Stimulated activated CD8-positive, alpha-beta memory T cell treated with anti-CD3 and anti-CD28 coated beads, Interleukin-12 subunit alpha, Interleukin-12 subunit beta, amount 100 ng/mL, for 1 hour (primary cell): ENCODE data around the gene TWF1.
"Not testable (repeated sequence)": the region's sequence is repeated elsewhere in the genome, so short reads cannot be mapped to it uniquely, and the experiment has no call there.

ENCODE experiments used
- DNase-seq: peaks from one replicate; pipeline ENCODE4 v3.0.0-alpha.2; 2020; ENCODE audit warnings: low read depth

TWF1 gene

DNA sequence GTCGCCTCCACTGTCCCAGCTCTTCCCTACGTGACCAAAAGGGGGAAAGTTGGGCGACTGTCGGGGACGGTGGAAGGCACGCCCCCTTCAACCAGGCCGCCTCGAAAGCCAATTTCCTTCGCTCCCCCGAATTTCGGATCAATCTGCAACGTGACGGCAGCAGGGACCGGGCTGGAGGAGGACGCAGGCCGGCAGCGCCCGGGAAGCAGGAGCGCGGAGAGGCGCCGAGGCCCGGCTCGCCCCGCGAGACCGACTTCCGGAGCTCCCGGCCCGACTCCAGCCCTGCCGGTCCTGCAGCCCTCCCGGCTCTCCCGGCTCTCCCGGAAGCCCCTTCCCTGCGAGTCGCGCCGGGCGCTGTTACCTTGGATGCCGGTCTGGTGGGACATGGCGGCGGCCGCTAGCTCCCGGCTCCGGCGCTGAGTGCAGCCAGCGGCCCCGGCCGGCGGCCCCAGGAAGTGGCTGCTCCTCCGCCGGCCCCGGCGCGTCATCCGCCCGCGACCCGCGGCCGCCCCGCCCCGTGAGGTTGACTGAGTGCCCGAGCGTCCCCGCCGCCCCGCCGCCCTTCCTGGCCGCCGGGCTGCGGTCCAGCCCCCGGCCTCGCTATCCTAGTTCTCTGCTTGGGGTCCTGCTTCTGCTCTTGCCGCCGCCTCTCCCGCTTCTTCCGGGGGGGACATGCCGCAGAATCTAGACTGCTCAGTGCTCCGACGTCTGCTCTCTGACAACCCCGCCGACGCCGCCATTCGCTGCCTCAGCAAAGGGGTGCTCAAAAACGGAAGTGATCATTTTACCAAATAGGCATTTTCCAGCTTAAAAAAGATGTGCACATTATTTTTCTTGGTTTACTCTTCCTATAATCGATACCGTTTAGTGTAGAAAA, at the start of gene TWF1:
TWF1 (minus strand) TSS at position 458 of the 877 bp plus-strand sequence; CDS start at position 386, 72 bp downstream.
- peak; percentile 72 for DNase-seq

DNA sequence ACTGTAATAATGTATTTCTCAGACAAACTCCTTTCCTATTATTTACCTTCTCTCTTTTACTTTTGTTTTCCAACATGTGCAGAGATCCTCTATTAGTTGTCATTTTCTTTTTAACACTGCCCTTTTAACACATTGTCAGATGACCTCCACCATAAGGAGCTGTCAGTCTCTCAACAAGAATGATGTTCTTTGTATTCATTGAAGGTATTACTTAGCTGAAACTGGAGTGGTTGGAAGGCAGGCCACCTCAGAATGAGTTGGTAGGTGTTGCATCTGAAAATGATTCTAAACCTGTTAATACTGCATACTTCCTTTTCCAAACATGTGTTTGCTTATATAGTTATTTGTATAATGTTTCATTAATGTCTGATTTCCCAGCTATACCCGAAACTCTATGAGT, 46.6 kb upstream of the TWF1 start:
- no peak for DNase-seq

DNA sequence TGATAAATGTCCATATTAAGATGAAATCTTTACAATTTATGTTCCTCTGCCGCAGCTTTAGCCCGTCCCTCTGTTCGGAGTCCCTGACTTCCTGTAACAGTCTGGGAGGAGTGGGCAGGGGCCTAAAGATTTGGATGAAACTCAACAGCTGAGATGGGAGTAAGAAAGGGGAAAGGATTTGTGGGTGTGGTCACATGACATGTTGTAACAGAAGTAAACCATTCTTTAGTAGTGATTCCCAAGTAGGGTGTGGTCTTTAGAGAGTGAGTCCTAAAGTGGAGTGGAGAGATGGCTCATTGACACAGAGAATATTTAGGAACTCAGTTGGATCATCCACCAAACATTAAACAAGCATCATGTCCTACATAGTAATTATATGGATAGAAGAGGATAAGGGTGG, 42.7 kb upstream of the TWF1 start:
- DNase-seq: no peak

DNA sequence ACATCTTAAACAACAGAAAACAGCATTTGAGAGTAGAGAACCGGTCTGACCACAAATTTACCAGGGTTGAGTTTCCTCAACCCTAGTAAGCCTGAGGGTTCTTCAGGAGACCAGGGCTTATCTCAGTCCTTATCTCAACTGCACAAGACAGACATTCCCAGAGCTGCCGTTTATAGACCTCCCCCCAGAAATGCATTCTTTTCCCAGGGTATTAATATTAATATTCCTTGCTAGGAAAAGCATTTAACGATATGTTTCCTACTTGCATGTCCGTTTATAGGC, 42.0 kb upstream of the TWF1 start:
- no peak for DNase-seq

DNA sequence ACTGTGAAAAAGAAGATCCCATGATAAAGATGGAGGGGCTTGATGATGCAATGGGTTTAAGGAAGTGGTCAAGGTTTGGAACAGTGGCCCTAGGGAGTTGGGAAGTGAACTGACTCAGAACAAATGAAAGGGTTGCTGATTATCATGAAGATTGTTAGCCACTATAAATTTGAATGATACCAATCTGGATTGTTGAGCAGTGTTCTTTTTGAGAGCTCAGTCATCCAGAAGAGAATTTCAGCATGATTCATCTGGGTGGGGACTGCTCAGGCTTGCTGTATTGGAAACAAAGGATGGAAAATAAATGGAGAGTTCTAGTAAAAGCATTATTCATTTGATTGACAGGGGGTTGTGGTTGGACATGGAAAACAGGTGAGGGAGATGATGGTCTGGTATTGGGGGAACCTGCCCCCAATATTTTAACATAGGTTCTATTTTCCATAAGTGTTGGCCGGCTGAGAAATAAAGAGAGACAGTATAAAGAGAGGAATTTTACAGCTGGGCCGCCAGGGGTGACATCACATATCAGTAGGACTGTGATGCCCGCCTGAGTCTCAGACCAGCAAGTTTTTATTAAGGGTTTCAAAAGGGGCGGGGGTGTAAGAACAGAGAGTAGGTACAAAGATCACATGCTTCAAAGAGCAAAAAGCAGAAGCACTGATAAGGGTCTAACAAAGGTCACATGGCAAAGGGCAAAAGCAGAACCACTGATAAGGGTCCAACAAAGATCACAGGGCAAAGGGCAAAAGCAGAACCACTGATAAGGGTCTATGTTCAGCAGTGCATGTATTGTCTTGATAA, 41.5 kb upstream of the TWF1 start:
- DNase-seq: not testable (repeated sequence)

DNA sequence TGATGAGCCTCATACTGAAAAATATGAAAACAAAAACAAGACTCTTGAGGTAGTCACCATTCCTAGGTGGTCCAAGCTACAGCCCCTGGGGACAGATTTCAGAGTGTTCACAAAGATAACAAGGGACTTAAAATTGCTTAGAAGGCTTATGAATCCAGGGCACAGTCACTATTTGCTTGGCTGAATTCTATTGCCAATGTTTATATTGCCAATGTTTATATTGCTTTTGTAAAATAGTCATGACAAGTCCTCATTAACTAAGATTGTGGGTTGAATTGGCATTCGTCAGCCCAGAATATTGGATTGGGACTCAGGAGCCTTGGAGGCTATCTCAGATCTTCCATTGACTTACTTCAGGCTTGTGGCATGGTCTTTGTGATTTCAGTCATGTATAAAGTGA, 36.1 kb upstream of the TWF1 start:
- no peak for DNase-seq

DNA sequence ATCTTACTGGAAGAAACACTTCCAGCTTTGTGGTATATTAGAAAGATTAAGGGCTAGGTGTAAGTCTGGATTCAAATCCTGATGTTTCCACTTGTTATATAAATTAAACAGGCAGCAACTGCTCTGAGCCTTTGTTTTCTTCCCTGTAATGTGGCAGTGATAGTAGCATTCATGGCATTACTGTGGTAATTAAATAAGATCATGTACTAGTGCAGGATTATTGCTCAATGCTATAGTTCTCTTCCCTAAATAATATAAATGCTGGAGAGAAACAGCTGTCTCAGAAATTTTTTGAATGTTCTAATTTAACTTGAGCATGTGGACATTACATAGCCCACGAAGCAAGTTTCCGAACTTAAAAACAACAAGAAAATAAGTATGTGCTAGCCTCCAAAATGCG, 35.1 kb upstream of the TWF1 start:
- DNase-seq: no peak

DNA sequence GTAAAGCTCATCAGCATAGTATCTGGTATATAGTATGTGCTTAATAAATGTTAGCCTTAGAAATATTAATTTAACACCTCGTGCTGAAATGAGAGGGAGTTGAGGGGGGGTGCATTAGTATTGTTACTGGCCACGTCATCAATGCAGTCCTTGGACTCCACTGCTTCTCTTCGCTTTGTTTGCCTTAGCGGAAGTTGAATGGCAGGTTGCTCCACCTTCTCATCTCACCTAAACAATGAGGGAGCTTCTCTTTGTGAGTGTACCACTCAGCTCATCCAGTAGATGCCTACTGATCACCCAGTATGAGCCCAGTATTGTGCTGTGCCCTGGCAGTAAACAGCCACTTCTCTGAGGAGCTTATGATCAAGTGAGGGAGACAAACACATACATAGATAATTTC, 34.2 kb upstream of the TWF1 start:
- DNase-seq: no peak

DNA sequence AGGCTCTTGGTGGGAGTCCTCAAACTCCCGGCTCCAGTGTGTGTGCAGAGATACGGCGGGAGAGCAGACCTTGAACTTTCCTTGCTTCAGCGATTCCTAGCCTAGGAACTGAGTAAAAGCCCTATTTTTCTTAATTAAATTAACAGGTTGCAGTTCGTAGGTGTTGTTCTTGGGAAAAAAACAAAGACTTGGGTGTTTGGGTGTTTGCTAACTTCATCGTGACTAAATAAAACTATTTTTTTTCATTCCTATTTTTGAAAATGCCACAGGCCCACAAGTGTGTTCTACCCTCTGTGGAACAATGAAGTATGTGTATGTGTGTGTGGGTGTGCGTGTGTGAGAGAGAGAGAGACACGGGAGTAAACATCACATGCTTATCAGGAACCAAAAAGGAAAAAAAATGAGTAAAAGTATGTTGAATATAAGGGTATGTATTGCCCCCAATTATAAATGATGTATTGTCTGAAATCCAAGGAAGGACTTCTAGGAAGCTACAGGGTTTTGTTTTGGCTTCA, 30.4 kb upstream of the TWF1 start:
- no peak for DNase-seq

DNA sequence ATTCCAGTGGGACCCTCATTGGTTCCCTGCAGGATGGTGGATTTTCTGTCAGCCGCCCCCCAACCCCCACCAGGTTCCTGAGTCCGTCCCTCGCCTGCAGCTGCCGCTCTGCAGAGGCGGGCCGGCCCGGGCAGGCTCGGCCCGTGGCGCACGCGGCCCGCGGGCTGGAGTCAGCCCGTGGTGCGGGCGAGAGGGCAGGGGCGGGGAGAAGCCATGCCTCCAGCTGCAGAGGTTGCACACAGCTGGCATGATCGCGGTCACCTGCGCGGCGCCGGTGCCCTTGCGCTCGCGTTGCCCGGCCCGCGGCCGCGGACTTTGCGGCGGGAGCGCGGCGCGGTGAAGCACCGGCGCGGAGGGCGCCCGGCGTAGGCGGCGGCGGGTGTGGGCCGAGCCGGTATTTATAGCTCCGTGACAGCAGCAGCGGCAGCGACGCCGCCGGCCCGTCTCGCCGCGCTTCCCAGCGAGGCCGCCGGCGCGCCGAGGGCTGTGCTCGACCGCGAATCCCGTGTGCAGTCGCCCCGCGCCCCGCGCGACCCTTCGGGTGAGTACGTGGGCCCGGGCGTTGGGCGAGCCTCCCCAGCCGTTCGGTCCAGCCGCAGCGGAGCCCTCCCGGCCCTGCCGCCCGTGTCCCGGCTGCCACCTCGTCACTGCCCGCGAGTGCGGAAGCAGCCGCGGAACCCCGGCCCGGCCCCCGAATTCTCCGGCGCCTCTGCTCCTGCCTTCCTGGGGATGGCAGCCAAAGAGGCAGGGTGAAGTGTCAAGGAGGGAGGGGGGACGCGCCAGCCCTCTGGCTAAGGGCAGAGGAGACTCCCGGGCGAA, 29.7 kb upstream of the TWF1 start, which contains the start of gene TMEM117:
TMEM117 (plus strand) TSS at position 426 of the 819 bp plus-strand sequence.
- DNase-seq: peak; percentile 30

DNA sequence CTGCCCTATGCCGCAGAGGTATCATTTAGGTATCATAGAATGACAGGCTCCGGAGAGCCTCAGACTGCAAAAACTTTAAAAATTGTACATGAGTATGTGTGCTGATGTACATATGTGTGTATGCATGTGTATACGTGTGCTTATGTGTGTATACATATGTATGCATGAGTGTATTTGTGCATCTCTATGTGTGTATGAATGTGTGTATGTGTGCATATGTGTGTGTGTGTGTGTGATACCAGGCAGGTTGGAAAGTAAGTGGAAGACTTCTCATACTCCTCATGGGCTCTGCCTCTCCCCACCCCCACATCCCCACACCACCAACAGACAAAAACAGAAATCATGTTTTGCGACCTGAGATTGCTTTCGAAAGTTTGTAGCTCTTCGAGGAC, 29.1 kb upstream of the TWF1 start:
- no peak for DNase-seq

DNA sequence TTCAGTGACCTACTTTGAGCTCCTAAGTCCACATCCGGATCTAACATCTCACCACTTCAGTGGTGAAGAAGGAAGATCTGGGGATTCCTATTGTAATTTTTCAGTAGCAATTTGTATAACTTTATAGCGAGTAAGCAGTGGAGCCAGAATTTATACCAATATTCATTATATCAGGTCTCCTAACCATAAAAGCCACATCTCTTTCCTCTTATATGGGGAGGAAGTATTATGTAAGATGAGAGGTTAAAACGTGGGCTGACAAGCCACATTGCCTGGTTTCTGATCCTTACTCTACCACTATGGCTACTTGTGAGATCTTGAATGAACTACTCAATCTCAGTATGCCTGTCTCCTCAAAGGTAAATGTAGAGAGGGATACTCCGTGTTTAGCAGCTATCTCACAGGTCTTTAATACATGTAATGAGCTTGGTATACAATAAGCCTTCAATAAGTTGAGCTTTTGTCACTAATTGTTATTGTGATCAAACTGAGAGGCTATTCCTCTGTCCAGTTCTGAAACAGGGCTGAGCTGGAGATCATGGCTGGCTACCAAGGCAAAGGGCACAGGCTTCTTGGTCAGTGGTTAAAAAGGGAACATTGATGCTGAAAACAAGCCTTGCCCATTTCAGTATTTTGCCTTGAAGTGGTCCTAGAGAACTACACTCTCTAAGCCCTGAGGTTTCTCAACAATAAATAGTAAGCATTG, 26.5 kb upstream of the TWF1 start:
- no peak for DNase-seq

DNA sequence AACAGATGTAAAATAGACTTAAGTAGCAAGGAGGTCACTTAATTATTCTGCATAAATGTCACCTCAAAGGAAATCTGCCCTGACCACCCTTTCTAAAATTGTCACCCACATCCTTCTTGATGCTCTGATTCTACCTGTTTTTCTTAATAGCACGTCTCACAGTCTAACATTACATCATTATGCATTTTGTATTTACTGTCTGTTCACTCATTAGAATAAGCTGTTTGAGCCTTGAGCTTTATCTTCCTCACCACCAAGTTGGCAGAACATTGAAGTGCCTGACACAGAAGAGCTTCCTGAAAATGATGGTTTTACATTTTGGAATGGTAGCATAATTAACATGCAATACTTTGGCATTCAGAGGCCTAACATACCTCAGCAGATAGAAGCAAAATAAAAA, 21.0 kb upstream of the TWF1 start:
- no peak for DNase-seq

DNA sequence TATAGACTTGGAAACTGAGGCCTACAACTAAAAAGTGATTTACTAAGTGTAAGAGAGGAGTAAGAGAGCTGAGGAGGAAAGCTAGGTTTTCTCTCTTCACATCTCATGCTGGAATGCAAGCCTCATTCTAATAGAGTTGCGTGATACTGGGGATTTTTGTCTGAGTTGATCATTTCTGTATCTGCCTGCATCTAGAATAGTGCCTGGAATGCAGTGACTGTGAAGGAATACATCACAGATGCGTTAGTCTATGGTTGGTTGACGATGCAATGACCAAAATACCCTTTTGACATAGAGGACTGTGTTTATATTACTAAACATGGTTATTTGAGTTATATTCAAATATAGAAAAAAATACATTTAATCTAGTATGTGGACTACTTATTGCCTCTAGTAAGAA, 20.6 kb upstream of the TWF1 start:
- DNase-seq: no peak

DNA sequence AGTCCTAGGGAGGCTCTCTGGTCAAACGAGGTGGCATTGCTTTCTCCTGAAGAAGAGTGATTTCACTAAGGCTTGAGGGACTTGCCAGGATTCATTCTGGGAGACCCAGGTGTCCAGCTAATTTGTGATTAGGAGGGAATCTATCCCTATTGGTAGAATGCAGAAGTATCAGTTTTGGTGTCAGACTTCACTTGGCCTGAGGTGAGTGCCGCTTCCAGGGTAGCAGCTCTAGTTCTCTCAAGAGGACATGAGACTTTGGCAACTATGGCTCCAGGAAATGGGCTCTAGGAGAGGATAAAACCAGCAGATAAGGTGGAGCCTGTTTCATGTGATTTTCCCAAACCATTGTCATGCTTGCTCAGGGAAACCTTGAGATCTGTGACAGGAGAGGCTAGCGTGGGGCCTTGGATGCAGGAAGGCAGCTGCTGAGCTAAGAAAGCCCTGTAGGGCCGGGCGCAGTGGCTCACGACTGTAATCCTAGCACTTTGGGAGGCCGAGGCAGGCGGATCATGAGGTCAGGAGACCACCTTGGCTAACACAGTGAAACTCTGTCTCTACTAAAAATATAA, 18.2 kb upstream of the TWF1 start:
- DNase-seq: no peak

DNA sequence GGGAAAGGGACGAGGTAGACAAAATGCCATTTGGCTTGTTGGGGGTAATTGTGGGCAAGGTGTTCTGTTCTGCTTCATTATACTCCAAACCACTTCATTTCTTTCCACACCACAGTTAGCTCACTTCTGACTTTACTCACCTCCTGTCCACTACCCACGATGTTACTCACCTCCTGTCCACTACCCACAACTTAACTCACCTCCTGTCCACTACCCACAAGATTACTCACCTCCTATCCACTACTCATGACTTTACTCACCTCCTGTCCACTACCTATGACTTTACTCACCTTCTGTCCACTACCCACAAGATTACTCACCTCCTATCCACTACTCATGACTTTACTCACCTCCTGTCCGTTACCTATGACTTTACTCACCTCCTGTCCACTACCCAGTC, 10.1 kb upstream of the TWF1 start:
- no peak for DNase-seq

DNA sequence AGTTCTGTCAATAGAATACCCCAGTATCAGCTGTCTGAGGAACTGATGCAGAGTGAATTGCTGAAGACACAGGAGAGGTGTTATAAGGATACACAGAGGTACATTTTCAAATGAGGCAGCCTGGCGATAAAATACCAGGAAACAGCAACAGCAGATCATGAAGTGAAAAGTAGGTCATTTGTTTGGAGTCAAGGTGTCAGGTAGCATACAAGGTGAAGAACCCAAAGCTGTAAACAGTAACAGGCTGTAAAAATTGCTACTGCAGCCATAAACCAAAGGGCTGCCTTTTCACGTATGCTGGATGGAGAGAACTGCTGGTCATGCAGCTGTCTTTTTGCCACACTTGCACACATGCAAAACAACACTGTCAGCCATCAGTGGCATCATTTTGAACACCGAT, 9.3 kb upstream of the TWF1 start:
- DNase-seq: no peak

DNA sequence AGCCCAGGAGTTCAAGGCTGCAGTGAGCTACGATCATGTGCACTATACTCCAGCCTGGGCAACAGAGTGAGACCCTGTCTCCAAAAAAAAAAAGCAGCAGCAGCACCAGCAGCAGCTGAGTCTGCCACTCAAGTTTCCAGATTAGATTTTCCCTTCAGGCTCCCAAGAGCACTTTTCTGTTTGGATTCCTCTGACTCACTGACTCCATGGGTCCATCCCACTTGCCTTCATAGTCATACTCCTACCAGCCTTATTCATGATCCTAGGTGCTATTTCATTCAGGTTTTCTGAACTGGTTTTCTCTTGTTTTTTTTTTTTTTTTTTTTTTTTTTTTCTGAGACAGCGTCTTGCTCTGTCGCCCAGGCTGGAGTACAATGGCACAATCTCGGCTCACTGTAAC, 6.8 kb upstream of the TWF1 start:
- no peak for DNase-seq

DNA sequence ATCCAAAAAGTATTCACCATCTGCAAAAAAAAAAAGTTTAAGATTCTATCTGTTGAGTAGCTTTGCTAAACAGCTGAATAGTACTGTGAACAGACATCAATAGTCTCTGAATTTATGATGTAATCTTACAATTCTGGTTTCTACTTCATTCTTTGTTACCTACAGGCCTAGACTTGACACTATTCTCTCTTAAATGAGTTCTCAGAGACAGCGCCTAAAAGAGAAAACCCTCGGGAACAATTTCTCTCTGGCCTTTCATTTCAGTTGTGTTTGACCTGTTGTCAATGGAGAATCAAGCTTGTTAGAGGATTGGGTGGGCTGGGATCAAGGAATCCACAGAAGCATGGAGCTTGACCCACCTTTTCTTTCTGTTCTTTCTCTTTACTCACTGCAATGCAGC, 5.9 kb upstream of the TWF1 start:
- DNase-seq: no peak

DNA sequence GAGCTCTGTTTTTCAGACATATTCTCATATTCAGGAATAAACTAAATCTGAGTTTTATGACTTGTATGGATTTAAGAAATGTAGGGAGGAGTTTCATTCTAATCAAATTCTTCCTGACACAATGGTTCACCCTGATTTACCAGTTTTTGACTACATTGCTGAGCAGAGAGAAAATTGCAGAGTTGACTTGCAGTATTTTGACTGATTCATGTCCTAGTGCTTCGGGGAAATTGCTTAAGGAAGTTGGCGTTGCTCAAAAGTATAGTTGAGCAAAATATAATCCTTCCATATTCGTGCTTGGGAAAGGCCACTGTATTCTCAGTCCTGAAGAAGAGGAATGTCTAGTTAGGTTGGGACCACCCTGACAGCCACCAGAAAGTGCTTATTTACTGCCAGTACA, 1.3 kb upstream of the TWF1 start:
- DNase-seq: no peak

DNA sequence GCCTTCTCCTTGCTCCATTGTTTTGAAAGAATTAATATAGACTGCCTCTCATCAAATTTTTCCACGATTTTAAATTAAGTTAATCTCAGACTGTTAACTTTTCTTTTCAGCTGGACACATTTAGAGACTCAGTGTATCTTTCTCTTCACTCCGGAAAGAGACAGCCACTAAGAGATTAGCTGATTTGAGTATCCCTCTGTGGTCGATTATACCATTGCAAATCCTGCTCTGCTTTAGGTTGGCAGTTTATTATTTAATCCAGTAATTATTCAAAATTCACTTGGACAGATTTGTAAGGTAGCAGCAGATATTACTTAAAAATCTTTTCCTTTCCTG, 588 bp upstream of the TWF1 start:
- DNase-seq: no peak
